Esophagus squamous epithelium (tissue), 4 donors: ENCODE measurements around the gene ANKRD44.

ENCODE experiments used
- POLR2A ChIP-seq, 4 donors: fragments of 450-650 bp; IDR thresholded peaks; one replicate each; pipeline ENCODE4 v1.6.1; 2017; ENCODE audit warnings: antibody characterized with exemption in 4 of 4, mild to moderate bottlenecking in 4 of 4, moderate library complexity in 3 of 4
- TF ChIP-seq, protein P1 (sequence below), 6 experiments: fragments of 450-650 bp in 4 of 6; fragments of 200-600 bp in 2 of 6; sonication (generic) in 2 of 6; IDR thresholded peaks; one replicate each; pipeline ENCODE4 v1.5.1; 2016 to 2019; ENCODE audit warnings: antibody characterized with exemption in 6 of 6, mild to moderate bottlenecking in 4 of 6, moderate library complexity in 4 of 6

DNA sequence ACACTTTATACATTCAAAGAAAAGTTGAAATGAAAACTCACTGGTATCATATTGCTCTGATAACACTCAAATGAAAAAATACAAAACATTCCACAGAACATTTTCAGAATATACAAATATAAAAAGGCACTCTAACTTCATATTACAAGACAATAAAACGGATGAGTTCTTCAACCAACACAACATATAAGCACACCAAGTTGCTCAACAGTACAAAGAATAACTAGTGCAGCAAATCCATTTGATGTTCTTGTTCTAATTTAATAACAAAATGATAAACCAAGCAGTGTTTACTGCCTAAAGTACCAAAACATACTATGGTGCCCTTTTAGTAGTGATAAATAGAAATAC is 323.3 kb downstream of the ANKRD44 start:
- TF ChIP-seq, protein P1, sequence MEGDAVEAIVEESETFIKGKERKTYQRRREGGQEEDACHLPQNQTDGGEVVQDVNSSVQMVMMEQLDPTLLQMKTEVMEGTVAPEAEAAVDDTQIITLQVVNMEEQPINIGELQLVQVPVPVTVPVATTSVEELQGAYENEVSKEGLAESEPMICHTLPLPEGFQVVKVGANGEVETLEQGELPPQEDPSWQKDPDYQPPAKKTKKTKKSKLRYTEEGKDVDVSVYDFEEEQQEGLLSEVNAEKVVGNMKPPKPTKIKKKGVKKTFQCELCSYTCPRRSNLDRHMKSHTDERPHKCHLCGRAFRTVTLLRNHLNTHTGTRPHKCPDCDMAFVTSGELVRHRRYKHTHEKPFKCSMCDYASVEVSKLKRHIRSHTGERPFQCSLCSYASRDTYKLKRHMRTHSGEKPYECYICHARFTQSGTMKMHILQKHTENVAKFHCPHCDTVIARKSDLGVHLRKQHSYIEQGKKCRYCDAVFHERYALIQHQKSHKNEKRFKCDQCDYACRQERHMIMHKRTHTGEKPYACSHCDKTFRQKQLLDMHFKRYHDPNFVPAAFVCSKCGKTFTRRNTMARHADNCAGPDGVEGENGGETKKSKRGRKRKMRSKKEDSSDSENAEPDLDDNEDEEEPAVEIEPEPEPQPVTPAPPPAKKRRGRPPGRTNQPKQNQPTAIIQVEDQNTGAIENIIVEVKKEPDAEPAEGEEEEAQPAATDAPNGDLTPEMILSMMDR (IDR thresholded peaks at IDR 0.05), result no peak
- no peak for TF ChIP-seq POLR2A (IDR thresholded peaks at IDR 0.05)
